H9 (cell line): ENCODE results near the gene ST13. TPM values are rescaled to one million over a fixed set of nuclear protein-coding genes. Genes with fewer than 3 reads are reported as not detected.

Experiments used
- DNase-seq: peaks from one replicate; pipeline ENCODE4 v3.0.0-alpha.2; 2017
- H2AFZ ChIP-seq: one replicate; pipeline ENCODE4 v1.6.1; 2013; ENCODE audit warnings: mild to moderate bottlenecking, low read length, control low read depth, moderate library complexity
- H2AK5ac ChIP-seq: 2 replicates; pipeline ENCODE4 v1.6.1; 2013; ENCODE audit warnings: low read length, control low read depth, mixed read lengths; ENCODE audit not compliant: insufficient read length
- H2BK120ac ChIP-seq: one replicate; pipeline ENCODE4 v1.6.1; 2013; ENCODE audit warnings: low read depth, mild to moderate bottlenecking, low read length, control low read depth, inconsistent platforms; ENCODE audit not compliant: poor library complexity, severe bottlenecking
- H2BK12ac ChIP-seq: 2 replicates; pipeline ENCODE4 v1.6.1; 2013; ENCODE audit warnings: low read length, control low read depth, mixed read lengths, low read depth; ENCODE audit not compliant: insufficient read length
- H2BK15ac ChIP-seq: 2 replicates; pipeline ENCODE4 v1.6.1; 2013; ENCODE audit warnings: low read depth, low read length, control low read depth
- H2BK20ac ChIP-seq: one replicate; pipeline ENCODE4 v1.6.1; 2013; ENCODE audit warnings: low read depth, mild to moderate bottlenecking, low read length, control low read depth, inconsistent platforms; ENCODE audit not compliant: poor library complexity, severe bottlenecking
- H2BK5ac ChIP-seq: 2 replicates; pipeline ENCODE4 v1.6.1; 2013; ENCODE audit warnings: low read length, control low read depth, mixed read lengths; ENCODE audit not compliant: insufficient read length
- H3K14ac ChIP-seq: 2 replicates; pipeline ENCODE4 v1.6.1; 2013; ENCODE audit warnings: low read length, control low read depth; ENCODE audit not compliant: insufficient read depth
- H3K18ac ChIP-seq: 2 replicates; pipeline ENCODE4 v1.6.1; 2013; ENCODE audit warnings: low read depth, mild to moderate bottlenecking, mixed read lengths, low read length, control low read depth; ENCODE audit not compliant: insufficient read length
- H3K23ac ChIP-seq: 2 replicates; pipeline ENCODE4 v1.6.1; 2013; ENCODE audit warnings: low read length, control low read depth, mixed read lengths, low read depth; ENCODE audit not compliant: insufficient read length
- H3K23me2 ChIP-seq: 2 replicates; pipeline ENCODE4 v1.6.1; 2013; ENCODE audit warnings: low read depth, mild to moderate bottlenecking, mixed read lengths, low read length, control low read depth; ENCODE audit not compliant: insufficient read length, poor library complexity, severe bottlenecking
- H3K27ac ChIP-seq: 2 replicates; pipeline ENCODE4 v1.5.1; 2013; ENCODE audit warnings: low read length, control low read depth, mixed read lengths, low read depth; ENCODE audit not compliant: insufficient read length
- H3K27me3 ChIP-seq: 2 replicates; pipeline ENCODE4 v1.6.1; 2013; ENCODE audit warnings: low read length, control low read depth, inconsistent platforms; ENCODE audit not compliant: insufficient read depth
- H3K4ac ChIP-seq: 2 replicates; pipeline ENCODE4 v1.6.1; 2013; ENCODE audit warnings: low read depth, mild to moderate bottlenecking, control low read depth, inconsistent platforms, low read length, moderate library complexity
- H3K4me1 ChIP-seq: 2 replicates; pipeline ENCODE4 v1.6.1; 2013; ENCODE audit warnings: low read length, control low read depth, inconsistent platforms; ENCODE audit not compliant: insufficient read depth
- H3K4me2 ChIP-seq: 2 replicates; pipeline ENCODE4 v1.6.1; 2013; ENCODE audit warnings: low read length, control low read depth, mixed read lengths; ENCODE audit not compliant: insufficient read length, insufficient read depth
- H3K56ac ChIP-seq: 2 replicates; pipeline ENCODE4 v1.6.1; 2013; ENCODE audit warnings: low read depth, mild to moderate bottlenecking, mixed read lengths, low read length, control low read depth; ENCODE audit not compliant: insufficient read length
- H3K79me1 ChIP-seq: 2 replicates; pipeline ENCODE4 v1.6.1; 2013; ENCODE audit warnings: low read depth, mild to moderate bottlenecking, moderate library complexity, low read length, control low read depth, inconsistent platforms; ENCODE audit not compliant: insufficient read depth, poor library complexity, severe bottlenecking
- H3K79me2 ChIP-seq: 2 replicates; pipeline ENCODE4 v1.6.1; 2013; ENCODE audit warnings: low read length, control low read depth, inconsistent platforms; ENCODE audit not compliant: insufficient read depth
- H3K9ac ChIP-seq: 2 replicates; pipeline ENCODE4 v1.6.1; 2013; ENCODE audit warnings: low read length, control low read depth, mixed read lengths; ENCODE audit not compliant: insufficient read length; ENCODE audit errors: extremely low read depth
- H3K9me3 ChIP-seq: one replicate; pipeline ENCODE4 v1.6.1; 2013; ENCODE audit warnings: low read depth, low read length, inconsistent platforms; ENCODE audit not compliant: control insufficient read depth
- H3T11ph ChIP-seq: one replicate; pipeline ENCODE4 v1.6.1; 2013; ENCODE audit warnings: mild to moderate bottlenecking, low read length, control low read depth, inconsistent platforms
- H4K20me1 ChIP-seq: one replicate; pipeline ENCODE4 v1.6.1; 2013; ENCODE audit not compliant: control insufficient read depth, insufficient read length, insufficient read depth
- H4K5ac ChIP-seq: 2 replicates; pipeline ENCODE4 v1.6.1; 2013; ENCODE audit warnings: low read depth, mild to moderate bottlenecking, mixed read lengths, low read length, control low read depth; ENCODE audit not compliant: insufficient read length
- H4K8ac ChIP-seq: replicated peaks from 2 replicates; pipeline ENCODE4 v1.6.1; 2013; ENCODE audit warnings: low read length, control low read depth, mixed read lengths, low read depth; ENCODE audit not compliant: insufficient read length
- H4K91ac ChIP-seq: 2 replicates; pipeline ENCODE4 v1.6.1; 2013; ENCODE audit warnings: low read depth, mild to moderate bottlenecking, moderate library complexity, mixed read lengths, low read length, control low read depth; ENCODE audit not compliant: insufficient read length
- H3K27ac Mint-ChIP-seq, 3 experiments: 2 replicates in 2 of 3; 3 replicates in 1 of 3; pipeline ENCODE4 v1.8.0; 2020 to 2021; ENCODE audit warnings: mixed read lengths in 3 of 3, mild to moderate bottlenecking in 1 of 3, moderate library complexity in 1 of 3
- H3K27me3 Mint-ChIP-seq: 2 replicates; pipeline ENCODE4 v1.8.0; 2021; ENCODE audit warnings: low read depth, mild to moderate bottlenecking, moderate library complexity, mixed read lengths
- H3K36me3 Mint-ChIP-seq, 3 experiments: 2 replicates in 2 of 3; 3 replicates in 1 of 3; pipeline ENCODE4 v1.8.0; 2020 to 2021; ENCODE audit warnings: low read depth in 3 of 3, mixed read lengths in 3 of 3; ENCODE audit not compliant: insufficient read depth in 1 of 3
- H3K4me1 Mint-ChIP-seq, 2 experiments: 2 replicates each; pipeline ENCODE4 v1.8.0; 2020; ENCODE audit warnings: mixed read lengths in 2 of 2
- H3K4me3 Mint-ChIP-seq, 2 experiments: 2 replicates in 1 of 2; 3 replicates in 1 of 2; pipeline ENCODE4 v1.8.0; 2020 to 2021; ENCODE audit warnings: mild to moderate bottlenecking in 2 of 2, mixed read lengths in 2 of 2, moderate library complexity in 1 of 2
- H3K9me3 Mint-ChIP-seq, 2 experiments: 2 replicates in 1 of 2; 3 replicates in 1 of 2; pipeline ENCODE4 v1.8.0; 2020; ENCODE audit warnings: mild to moderate bottlenecking in 2 of 2, mixed read lengths in 2 of 2, moderate library complexity in 1 of 2
- WGBS: extraction: QIAGEN DNeasy Blood & Tissue Kit; methylation state at CpG from one replicate; pipeline ENCODE4 v1.1.7; 2013; ENCODE audit warnings: missing lambda C conversion rate, low lambda C conversion rate, mixed read lengths; ENCODE audit not compliant: insufficient read length; ENCODE audit errors: extremely low coverage; 5-methylcytosine and 5-hydroxymethylcytosine counted together
- total RNA-seq: library from RNA; stranded (reverse); gene quantifications from 2 replicates; pipeline ENCODE4 v1.2.1, GENCODE V29; 2021
- TF ChIP-seq, protein P1 (sequence below): fragments of 200-600 bp; sonication (generic); conservative IDR thresholded peaks from 3 replicates; pipeline ENCODE4 v1.8.0; 2021; ENCODE audit warnings: antibody characterized with exemption, mild to moderate bottlenecking

Gene ST13
- total RNA-seq, 1 experiment from 2014 or later, result 353 TPM

DNA sequence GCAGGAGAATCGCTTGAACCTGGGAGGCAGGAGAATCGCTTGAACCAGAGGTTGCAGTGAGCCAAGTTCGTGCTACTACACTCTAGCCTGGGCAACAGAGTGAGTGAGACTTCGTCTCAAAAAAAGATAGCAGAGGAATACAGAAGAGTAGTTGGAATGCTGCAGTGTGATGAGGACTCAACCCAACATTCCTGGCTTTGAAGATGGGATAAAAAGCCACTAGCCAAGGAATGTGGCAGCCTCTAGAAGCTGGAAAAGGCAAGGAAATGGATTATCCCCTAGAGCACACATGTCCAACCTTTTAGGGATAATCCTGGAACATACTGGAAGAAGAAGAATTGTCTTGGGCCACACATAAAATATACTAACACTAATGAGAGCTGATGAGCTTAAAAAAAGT is 51.2 kb downstream of the ST13 start:
- no peak overlapping the region for H3K18ac ChIP-seq
- H3K79me1 ChIP-seq, result no peaks in the 10 kb centered on the region
- no peak overlapping the region for H3K9ac ChIP-seq
- TF ChIP-seq, protein P1, sequence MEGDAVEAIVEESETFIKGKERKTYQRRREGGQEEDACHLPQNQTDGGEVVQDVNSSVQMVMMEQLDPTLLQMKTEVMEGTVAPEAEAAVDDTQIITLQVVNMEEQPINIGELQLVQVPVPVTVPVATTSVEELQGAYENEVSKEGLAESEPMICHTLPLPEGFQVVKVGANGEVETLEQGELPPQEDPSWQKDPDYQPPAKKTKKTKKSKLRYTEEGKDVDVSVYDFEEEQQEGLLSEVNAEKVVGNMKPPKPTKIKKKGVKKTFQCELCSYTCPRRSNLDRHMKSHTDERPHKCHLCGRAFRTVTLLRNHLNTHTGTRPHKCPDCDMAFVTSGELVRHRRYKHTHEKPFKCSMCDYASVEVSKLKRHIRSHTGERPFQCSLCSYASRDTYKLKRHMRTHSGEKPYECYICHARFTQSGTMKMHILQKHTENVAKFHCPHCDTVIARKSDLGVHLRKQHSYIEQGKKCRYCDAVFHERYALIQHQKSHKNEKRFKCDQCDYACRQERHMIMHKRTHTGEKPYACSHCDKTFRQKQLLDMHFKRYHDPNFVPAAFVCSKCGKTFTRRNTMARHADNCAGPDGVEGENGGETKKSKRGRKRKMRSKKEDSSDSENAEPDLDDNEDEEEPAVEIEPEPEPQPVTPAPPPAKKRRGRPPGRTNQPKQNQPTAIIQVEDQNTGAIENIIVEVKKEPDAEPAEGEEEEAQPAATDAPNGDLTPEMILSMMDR, result no peak
- H3K4me1 ChIP-seq, result no peaks in the 10 kb centered on the region
- peaks cover 0 to 8% (median 5%) of the 10 kb centered on the region in 3 experiments; a peak in 4 of 7 replicates for H3K36me3 Mint-ChIP-seq
- H3K4ac ChIP-seq, result no peak overlapping the region
- DNase-seq, result no peak
- H3K27ac Mint-ChIP-seq, result peak overlapping the region in 2 of 3 experiments; percentile 14 to 66; a peak in 2 of 7 replicates
- H3K23ac ChIP-seq, result no peak overlapping the region
- H3K4me3 Mint-ChIP-seq, result no peak overlapping the region
- no peak overlapping the region for H2BK15ac ChIP-seq
- H3K56ac ChIP-seq, result no peak overlapping the region
- H3K27ac ChIP-seq, result no peak overlapping the region
- H3K23me2 ChIP-seq, result no peaks in the 10 kb centered on the region
- no peak overlapping the region for H4K8ac ChIP-seq
- no peaks in the 10 kb centered on the region for H3K27me3 Mint-ChIP-seq
- H3K14ac ChIP-seq, result no peak overlapping the region
- no peak overlapping the region for H2BK5ac ChIP-seq
- no peaks in the 10 kb centered on the region; a peak in 1 of 4 replicates for H3K4me1 Mint-ChIP-seq
- no peaks in the 10 kb centered on the region for H3K27me3 ChIP-seq
- H3K4me2 ChIP-seq, result no peak overlapping the region
- no peaks in the 10 kb centered on the region; the same call in 1 of the 2 replicates for H3K79me2 ChIP-seq
- H2BK120ac ChIP-seq, result no peak overlapping the region
- no peak overlapping the region for H3T11ph ChIP-seq
- H4K91ac ChIP-seq, result no peak overlapping the region
- no peak overlapping the region for H2BK20ac ChIP-seq
- no CpG with 5 or more reads among the region's 4 CpGs for WGBS
- no peak overlapping the region for H2AFZ ChIP-seq
- H2AK5ac ChIP-seq, result no peak overlapping the region
- H2BK12ac ChIP-seq, result no peak overlapping the region
- H4K5ac ChIP-seq, result no peak overlapping the region
- no peaks in the 10 kb centered on the region for H3K9me3 Mint-ChIP-seq
- no peaks in the 10 kb centered on the region for H3K9me3 ChIP-seq
- no peaks in the 10 kb centered on the region for H4K20me1 ChIP-seq
